Left cardiac atrium (tissue), 4 donors: ENCODE data around the gene GPI. TPM values are rescaled to one million over a fixed set of nuclear protein-coding genes. Genes with fewer than 3 reads are reported as not detected.

Source experiments
- ATAC-seq, 2 donors: fragments of 200-7000 bp; cut with Tn5 transposase; one replicate each; pipeline ENCODE4 v1.9.1; 2020; ENCODE audit warnings: mild to moderate bottlenecking in 2 of 2, moderate library complexity in 2 of 2
- DNase-seq: peaks from one replicate; pipeline ENCODE4 v3.0.0-alpha.2; 2020
- intact Hi-C, 2 donors: fragments of 100-400 bp; cut with DNase I; formaldehyde crosslinking; loops; one replicate each; pipeline versions ENCODE4 v1.14.1 to v1.15.1; 2022 to 2023
- total RNA-seq, 2 donors: library from RNA; stranded (reverse); fragmentation: NEBNext Ultra II Directional; extraction: Animal tissue kit (Norgen Biotek cat#: 25700); gene quantifications; one replicate each; pipeline ENCODE4 v1.2.1, GENCODE V29; 2021
- donor health status: DM: no; HTN: yes; CAD: no.
- donor health status: DM: no; HTN: yes; CAD: no; lungs with severe emphysema.
- donor health status: DM: yes; HTN: yes; CAD: no.
- donor health status: Dilated cardiomyopathy.

GPI gene
- total RNA-seq, 2 donors from 2014 or later, result 337 to 408 TPM

DNA sequence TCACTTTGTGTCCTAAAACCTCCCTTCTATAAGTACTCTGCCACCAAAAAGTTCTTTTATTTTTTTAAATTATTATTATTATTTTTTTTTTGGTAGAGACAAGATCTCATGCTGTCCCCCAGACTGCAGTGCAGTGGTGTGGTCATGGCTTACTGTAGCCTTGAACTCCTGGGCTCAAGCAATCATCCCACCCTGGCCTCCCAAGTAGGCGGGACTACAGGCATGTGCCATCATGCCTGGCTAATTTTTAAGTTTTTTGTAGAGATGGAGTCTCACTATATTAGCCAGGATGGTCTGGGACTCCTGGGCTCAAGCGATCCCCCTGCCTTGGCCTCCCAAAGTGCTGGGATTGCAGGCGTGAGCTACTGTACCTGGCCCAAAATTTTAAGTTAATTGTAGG is 29.1 kb upstream of the GPI start:
- no peak for DNase-seq
- no peak for ATAC-seq
- intact Hi-C loops, result no loop called here

DNA sequence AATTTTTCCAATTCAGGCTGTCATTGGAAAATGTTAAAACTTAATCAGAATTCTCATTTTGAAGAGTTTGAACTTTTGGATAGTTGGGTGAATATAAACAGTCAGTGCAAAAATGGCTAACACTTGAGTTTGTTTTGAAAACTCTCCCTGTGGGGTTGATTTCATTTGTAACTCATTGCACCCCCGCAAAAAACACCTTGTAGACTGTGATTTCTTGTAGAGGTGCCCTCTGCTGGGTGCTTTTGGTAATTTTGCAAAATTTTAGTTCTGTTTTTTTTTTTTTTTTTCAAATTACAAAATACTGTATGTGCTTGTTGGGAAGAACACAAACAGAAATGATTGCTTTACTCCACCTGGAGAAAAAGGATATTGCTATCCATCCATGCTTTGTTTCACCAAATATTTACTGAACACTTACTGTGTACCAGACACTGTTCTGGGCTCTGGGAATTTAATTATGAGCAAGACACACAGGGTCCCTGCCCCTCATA is 28.2 kb upstream of the GPI start:
- intact Hi-C loops, result no loop called here
- no peak for DNase-seq
- ATAC-seq, result peak in 1 of 2 donors; percentile 16

DNA sequence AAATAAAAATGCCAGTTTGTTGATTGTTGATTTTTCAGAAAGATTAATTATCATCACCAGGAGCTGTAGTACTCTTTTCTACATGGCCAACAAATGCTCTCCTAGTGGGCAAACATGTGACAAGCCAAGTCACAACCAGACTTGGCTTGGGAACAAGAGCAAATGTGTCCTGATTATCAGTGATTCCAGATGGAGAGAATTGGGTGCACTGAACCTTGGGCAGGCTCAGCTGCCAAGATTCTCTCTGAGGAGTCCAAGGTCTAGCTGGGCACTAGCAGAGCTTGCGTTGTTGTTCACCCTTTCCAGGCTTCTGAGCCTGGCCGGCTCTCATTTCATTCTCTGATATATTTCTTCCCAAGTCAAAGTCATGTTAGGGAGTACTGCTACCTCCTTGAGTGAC is 27.3 kb upstream of the GPI start:
- no peak for DNase-seq
- intact Hi-C loops, result no loop called here
- peak; percentile 59 to 74 for ATAC-seq

DNA sequence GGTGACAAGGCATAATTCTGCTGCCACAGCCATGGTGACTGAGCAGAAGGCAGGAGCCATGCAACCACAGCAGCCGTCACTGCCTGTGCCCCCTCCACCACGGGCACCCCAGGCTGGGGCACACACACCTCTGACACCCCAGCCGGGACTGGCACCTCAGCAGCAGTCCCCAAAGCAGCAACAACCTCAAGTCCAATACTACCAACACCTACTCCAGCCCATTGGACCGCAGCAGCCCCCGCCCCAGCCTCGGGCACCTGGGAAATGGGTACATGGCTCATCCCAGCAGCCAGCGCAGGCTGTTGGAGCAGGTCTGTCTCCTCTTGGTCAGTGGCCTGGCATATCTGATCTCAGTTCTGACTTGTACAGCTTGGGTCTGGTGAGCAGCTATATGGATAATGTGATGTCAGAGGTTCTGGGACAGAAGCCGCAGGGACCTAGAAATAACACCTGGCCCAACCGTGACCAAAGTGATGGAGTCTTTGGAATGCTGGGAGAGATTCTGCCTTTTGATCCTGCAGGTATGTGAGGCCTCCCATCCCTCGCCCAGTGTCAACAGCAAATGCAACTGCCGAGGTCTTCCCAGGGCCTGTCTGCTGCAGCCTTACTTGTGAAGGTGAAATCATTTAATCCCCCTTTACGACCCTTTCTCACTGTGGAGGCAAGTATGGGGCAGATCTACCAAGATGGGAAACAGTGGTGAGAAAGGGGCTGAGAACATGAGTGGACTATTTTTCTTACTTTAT is 22.9 kb upstream of the GPI start:
- intact Hi-C loops, result loop anchor here in 1 of 2 donors (10.0 kb wide), 1 partner anchor 97 kb away; no protein-coding TSS in a partner anchor
- DNase-seq (no peak), ATAC-seq (no peak)

DNA sequence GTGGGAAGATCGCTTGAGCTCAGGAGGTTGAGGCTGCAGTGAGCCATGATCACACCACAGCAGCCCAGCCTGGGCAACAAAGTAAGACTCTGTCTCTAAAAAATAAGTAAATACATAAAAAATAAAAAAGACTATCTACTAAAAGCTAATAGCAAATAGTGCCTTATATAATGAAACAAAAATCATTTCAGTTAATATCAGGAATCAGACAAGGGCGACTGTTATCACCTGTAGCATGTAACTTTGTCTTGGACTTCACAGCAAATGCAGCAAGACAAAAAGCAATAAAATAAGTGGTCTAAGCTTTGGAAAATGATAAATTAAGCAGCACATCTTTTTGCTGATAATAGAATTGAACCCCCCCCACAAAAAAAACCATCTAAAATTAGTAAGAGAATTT is 21.2 kb upstream of the GPI start:
- intact Hi-C loops, result loop anchor here in 1 of 2 donors (10.0 kb wide), 1 partner anchor 99 kb away; no protein-coding TSS in a partner anchor
- ATAC-seq (no peak), DNase-seq (no peak)

DNA sequence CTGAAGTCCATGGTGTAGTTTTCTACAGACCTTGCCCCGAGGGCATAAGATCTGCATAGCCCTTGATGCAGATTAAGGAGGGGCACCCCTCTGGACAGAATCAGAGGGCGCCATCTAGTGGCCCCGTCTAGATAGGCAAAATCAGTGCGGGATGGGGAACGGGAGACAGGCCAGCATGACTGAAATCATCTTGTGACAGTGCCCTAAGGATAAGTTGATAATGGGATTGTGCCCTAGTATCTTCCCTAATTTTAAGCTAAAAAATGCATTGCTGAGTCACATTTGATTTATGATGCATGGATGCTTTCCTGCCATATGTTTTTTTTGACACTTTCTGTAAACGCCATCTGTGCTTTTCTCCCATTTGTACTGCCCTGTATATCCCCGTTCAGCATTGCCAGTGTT is 19.0 kb upstream of the GPI start:
- intact Hi-C loops, result loop anchor here in 1 of 2 donors (10.0 kb wide), 1 partner anchor 101 kb away; no protein-coding TSS in a partner anchor
- DNase-seq (peak; percentile 61), ATAC-seq (peak; percentile 76 to 81)

DNA sequence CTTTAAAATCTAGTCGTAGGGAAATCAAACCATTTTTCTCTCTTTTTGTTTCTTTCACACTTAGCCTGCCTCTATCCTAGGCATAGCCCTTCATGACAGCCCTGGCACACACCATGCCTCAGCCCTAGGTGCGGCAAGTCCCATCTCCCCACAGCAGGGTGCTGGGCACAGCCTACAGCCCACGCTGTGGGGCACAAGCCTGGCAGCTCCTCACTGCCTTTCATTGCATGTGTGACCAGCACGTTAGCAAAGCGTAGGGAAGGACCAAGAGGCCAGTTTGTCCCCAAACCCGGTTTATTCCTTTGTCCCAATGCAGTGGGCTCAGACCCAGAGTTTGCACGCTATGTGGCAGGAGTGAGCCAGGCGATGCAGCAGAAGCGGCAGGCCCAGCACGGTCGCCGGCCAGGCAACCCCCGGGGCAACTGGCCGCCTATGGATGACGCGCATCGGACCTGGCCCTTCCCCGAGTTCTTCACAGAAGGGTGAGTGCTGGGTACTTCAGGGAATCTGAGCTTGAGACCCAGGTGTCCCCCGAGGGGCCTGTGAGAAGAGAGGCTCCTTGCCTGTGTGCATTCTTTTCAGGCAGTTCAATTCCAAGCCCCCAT is 17.3 kb upstream of the GPI start:
- DNase-seq (no peak), ATAC-seq (no peak)
- intact Hi-C loops, result loop anchor here in 1 of 2 donors (10.0 kb wide), 1 partner anchor 103 kb away; no protein-coding TSS in a partner anchor

DNA sequence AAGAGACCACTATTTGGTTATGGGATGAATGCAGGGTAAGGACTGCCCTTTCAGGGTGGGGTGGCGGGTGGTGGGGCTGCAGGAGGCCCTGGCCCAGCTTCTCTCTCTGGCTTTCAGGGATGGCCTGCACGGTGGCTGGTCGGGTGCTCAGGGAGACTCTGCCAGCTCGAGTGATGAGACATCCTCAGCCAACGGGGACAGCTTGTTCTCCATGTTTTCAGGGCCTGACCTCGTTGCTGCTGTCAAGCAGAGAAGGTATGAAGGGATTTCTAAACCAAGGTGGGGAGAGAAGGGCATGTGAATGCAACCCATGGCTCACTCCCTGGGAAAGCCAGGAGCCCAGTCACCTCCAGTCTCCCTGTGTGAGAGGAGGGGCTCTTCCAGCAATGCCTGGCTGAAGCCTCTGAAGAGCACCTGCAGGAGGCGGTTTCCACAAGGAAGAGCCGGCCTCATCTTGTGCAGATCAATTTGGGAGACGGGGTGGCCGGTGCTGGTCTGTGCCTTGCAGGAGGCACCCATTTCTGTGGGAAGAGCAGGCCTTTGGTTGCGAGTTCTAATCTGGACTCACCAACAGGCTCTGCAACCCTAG is 16.0 kb upstream of the GPI start:
- intact Hi-C loops, result loop anchor here in 1 of 2 donors (10.0 kb wide), 1 partner anchor 104 kb away; no protein-coding TSS in a partner anchor
- ATAC-seq, result no peak
- DNase-seq, result no peak

DNA sequence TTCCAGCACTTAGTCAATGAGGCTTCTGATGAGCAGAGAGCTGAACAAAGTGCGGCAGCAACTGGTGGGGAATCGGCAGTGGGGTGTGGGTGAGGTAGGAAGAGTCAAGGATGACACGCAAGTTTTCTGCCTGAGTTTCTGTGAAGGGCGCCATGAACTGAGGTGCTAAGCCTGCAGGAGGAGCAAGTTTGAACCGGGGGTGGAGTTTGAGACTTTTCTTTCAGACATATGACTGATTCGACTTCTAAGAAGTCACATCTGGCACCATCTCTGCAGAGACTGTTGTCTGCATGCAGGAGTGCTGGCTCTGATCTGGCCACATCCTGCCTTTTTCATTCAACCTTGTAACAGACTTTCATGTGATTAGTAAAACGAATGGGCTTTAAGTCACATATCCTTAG is 14.8 kb upstream of the GPI start:
- DNase-seq (no peak), ATAC-seq (peak in 1 of 2 donors; percentile 36)
- intact Hi-C loops, result no loop called here

DNA sequence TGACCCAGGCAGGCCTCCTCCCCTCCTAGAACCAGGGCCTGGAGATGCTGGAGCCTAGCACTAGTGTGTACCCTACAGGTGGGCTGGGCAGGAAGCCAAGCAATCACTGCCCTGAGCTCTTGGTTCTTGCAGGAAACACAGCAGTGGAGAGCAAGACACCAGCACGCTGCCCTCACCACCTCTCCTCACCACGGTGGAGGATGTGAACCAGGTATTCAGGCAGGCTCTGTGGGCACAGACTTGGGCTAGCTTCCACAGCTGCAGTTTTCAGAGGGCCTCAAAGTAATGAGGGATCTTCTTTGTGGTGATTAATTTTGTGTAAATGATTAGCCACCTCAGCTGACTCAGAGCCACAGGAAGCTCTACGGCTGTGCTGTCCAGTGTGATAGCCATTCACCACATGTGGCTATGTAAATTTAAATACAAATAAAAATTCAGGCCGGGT is 13.6 kb upstream of the GPI start:
- DNase-seq (no peak), ATAC-seq (no peak)
- intact Hi-C loops, result no loop called here

DNA sequence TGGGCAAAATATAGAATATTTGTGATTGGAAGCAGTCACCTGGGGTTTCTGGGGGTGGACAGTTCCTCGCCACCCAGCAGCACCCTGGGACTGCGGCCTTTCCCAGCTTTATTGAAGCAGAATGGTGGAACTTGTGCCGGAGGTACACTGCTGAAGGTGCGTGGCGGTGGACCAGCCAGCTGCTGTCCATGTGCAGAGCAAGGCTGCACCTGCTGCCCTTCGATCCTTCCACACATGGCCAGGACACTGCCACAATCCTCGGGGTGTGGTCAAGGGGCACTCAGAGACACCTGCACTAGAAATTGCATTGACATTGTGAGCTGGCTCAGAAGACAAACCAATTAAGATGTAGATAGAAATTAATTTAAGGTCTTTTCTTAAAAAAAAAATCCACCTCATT is 11.4 kb upstream of the GPI start:
- intact Hi-C loops, result no loop called here
- ATAC-seq (no peak), DNase-seq (no peak)

DNA sequence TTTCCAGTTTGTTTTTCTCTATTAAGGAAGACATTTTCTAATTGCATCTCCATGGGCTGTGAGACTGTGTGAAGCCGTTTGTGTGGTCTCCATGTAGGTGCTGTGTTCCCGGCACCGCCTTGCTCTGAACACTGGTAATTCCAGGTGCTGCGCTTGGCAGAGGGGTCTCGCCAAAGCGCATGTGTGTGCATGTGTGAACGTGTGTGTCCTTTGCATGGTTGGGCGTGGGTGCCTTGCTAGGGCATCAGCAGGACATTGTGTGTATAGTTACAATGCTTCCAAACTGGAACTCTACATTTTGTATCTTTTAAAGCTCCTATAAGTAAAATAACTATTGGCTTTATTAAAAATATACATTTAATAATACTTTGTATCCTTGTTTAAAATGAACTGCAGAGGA is 9.8 kb upstream of the GPI start:
- DNase-seq (no peak), ATAC-seq (no peak)

DNA sequence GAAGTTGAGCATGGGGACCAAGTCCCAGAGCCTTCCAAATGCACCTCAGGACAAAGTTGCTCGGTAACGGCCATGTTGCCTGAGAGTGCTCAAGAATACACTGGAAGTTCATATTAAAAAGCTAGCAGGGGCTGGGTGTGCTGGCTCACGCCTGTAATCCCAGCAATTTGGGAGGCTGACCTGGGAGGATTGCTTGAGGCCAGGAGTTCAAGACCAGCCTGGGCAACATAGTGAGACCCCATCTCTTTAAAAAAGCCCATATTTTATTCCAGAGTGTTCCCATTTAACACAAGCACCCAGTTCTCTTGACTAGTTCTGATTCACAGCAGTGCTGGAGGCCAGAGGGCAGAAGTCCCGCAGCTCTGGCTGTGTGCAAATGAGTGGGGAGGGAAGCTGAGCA is 8.1 kb upstream of the GPI start:
- intact Hi-C loops, result no loop called here
- DNase-seq (no peak), ATAC-seq (no peak)

More for the DNA sequence above, 9.8 kb upstream of the GPI start:
- intact Hi-C loops, result no loop called here

DNA sequence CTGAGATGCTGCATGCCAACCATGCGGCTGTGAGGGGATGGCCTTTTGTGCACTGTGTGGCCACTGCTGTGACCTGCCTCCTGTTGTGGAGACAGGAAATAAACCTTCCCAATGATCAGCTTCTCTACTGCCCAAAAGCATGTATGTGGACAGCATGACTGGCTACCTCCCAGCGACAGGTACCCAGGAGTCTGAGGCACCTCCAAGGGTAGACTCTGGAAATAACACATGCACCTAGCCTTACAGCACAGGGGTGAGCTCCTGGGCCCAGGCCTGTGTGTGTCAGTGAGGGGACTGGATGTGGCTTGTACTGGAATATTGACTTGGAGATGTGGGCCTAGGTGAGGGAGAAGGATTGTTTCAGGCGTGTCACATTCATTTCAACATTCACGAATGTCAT is 7.6 kb upstream of the GPI start:
- no peak for DNase-seq
- intact Hi-C loops, result no loop called here
- no peak for ATAC-seq

DNA sequence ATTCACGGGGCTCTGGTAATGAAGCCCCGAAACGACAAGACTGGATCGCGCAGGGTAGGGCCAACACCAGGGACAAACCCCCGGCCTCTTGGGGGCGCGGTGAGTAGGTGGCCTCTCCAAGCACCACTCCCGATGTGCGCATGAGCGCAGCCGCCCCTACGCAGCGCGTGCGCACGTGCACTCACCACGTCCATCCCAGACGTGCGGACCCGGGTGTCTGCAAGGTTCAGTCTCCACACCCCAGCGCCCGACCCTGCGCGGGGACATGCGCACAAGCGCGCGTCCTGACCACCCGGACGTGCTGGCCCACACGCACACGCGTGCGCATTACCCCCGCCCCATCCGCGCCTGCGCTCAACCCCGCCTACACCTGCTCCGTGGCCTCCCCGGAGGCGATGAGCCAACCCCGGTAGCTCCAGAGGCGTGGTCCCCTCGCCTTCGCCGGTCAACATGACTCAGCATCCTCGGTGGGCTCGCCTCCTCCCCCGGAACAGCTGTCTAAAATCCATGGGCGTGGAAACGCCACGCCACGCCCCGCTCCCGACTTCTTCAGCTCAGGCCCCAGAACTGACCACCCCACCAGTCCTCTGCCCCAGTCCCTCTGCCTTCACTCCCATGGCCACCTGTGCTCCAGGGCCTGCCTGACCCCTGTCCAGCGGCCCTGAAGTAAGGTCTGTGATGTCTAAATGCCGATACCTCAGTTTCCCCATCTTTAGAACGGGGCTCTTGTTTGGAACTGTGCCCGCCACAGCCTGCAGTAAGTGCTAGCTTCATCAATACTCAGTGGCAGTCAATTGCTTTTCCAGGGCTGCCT is 5.6 kb upstream of the GPI start:
- intact Hi-C loops, result no loop called here
- DNase-seq, result peak; percentile 98
- ATAC-seq, result peak; percentile 97 to 99

DNA sequence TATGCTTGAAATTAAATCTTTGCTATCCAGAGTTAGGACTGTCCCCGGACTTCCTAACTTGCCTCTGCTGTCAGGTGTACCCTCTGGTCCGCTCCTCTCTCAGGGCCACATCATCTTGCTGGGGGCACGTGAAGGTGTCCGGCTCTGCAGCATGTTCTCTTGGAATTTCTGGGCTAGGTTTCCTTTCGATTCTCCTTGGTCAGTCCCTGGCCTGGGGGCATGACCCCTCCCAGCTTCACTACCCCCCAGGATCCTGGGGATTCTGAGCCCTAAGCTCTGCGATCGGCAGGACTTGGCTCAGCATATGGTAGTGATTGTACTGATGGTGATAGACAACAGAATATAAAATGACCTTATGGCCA is 5.1 kb upstream of the GPI start:
- DNase-seq (no peak), ATAC-seq (no peak)
- intact Hi-C loops, result no loop called here

DNA sequence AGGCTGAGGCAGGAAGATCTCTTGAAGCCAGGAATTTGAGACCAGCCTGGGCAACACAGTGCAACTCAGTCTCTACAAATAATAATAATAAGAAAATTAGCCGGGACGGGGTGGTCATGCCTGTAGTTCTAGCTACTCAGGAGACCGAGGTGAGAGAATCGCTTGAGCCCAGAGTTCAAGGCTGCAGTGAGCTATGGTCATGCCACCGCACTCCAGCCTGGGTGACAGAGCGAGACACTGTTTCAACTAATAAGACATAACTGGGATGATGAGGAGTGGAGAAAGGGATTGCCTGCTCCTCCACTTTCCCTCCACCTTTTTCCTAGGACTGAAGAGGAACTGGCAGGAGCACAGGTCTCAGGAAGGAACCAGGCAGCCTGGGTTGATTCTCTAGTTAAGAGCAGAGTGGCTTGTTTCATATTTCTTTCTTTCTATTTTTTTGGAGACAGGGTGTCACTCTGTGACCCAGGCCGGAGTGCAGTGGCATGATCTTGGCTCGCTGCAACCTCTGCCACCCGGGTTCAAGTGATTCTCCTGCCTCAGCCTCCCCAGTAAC is 4.6 kb upstream of the GPI start:
- intact Hi-C loops, result no loop called here
- no peak for DNase-seq
- ATAC-seq, result no peak

DNA sequence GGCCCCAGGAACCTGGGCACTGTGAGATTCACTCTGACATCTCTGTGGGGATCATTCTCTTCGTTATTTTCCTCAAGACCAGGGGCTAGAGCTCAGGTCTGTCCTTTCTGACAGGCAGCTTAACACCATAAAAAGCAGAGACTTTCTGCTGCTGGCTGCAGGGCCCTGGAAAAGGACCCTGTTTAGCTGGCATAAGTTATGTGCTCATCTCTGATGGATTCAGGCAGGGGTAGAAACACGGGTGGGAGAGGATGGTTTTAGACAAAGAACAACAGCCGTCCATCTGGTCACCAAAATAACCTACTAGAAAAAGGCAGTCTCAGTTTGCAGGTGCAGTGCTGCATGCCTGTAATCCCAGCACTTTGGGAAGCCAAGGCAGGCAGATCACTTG is 2.3 kb upstream of the GPI start:
- ATAC-seq, result no peak
- intact Hi-C loops, result no loop called here
- DNase-seq, result no peak

DNA sequence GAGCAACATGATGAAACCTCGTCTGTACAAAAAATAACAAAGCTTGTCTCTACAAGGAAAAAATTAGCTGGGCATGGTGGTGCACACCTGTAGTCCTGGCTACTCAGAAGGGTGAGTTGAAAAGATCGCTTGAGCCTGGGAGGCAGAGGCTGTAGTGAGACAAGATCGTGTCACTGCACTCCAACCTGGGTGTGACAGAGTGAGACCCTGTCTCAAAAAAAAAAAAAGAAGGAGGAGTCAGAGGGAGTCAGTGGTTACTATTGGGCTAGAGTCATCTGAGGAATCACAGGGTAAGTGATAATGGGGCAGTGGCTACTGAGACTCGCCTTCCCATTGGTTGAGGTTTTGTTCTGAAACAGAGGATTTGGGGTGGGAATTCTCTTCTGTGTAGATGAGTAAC is 1.9 kb upstream of the GPI start:
- intact Hi-C loops, result no loop called here

More for the DNA sequence above, 1.9 kb upstream of the GPI start:
- DNase-seq, result no peak
- ATAC-seq, result no peak
